ENCODE measurements around the gene TNFRSF8.

The TNFRSF8 gene

DNA sequence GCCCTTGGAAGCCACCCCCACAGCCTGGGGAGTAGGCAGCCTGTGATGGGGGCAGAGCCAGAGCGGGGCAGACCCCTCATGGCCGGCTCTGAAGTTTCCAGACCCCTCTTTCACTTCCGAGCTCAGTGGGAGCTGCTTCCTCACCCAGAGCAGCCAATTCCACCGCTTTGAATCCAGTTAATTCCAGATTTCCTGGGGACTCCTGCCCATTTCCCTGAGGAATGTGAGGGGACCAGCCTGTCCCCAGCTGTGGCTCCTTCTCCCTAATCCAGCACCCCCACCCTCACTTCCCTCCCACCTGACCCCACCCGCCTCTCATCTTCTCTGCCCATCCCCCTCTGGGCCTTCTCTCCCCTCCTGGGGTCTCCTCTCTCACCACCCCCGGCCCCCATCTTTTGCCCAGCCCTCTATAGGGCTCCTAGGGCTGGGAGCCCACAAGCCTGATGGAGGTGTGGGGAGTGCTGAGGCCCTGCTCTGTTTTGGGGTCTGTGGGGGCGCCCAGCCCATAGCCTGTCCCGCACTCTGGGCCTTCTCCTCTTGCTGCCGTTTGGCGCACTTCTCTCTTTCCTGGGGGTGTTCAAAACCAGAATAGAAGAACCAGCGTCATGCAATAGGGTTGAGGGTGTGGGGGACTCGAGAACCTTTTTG lies 77.5 kb downstream of the TNFRSF8 start:
- TF ChIP-seq, protein P1, sequence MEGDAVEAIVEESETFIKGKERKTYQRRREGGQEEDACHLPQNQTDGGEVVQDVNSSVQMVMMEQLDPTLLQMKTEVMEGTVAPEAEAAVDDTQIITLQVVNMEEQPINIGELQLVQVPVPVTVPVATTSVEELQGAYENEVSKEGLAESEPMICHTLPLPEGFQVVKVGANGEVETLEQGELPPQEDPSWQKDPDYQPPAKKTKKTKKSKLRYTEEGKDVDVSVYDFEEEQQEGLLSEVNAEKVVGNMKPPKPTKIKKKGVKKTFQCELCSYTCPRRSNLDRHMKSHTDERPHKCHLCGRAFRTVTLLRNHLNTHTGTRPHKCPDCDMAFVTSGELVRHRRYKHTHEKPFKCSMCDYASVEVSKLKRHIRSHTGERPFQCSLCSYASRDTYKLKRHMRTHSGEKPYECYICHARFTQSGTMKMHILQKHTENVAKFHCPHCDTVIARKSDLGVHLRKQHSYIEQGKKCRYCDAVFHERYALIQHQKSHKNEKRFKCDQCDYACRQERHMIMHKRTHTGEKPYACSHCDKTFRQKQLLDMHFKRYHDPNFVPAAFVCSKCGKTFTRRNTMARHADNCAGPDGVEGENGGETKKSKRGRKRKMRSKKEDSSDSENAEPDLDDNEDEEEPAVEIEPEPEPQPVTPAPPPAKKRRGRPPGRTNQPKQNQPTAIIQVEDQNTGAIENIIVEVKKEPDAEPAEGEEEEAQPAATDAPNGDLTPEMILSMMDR (IDR thresholded peaks at IDR 0.05; ENCODE audit: low read depth, low read length, missing control alignments), result no peak
- DNase-seq (ENCODE audit: low read depth), result no peak
- no peak overlapping the region for H3K4me3 ChIP-seq (ENCODE audit: low read depth, low read length)

GRCh38 chr1:12141163-12141850 lies 78.2 kb downstream of the TNFRSF8 start:
- H3K4me3 ChIP-seq (ENCODE audit: low read depth, low read length), result no peak overlapping the region
- TF ChIP-seq, protein P1 (IDR thresholded peaks at IDR 0.05; ENCODE audit: low read depth, low read length, missing control alignments), result no peak
- no peak for DNase-seq (ENCODE audit: low read depth)

- TF ChIP-seq, protein P1 (IDR thresholded peaks at IDR 0.05; ENCODE audit: low read depth, low read length, missing control alignments), result no peak
- H3K4me3 ChIP-seq (ENCODE audit: low read depth, low read length), result no peak overlapping the region
- DNase-seq (ENCODE audit: low read depth), result no peak
These were observed 79.2 kb downstream of the TNFRSF8 start for GRCh38 chr1:12142141-12142823.

- TF ChIP-seq, protein P1 (IDR thresholded peaks at IDR 0.05; ENCODE audit: low read depth, low read length, missing control alignments), result no peak
- no peak for DNase-seq (ENCODE audit: low read depth)
- no peak overlapping the region for H3K4me3 ChIP-seq (ENCODE audit: low read depth, low read length)
These were observed 80.0 kb downstream of the TNFRSF8 start for GRCh38 chr1:12142891-12143630.

GRCh38 chr1:12143631-12144155 lies 80.6 kb downstream of the TNFRSF8 start:
- TF ChIP-seq, protein P1 (IDR thresholded peaks at IDR 0.05; ENCODE audit: low read depth, low read length, missing control alignments), result no peak
- no peak overlapping the region for H3K4me3 ChIP-seq (ENCODE audit: low read depth, low read length)
- DNase-seq (ENCODE audit: low read depth), result no peak

DNA sequence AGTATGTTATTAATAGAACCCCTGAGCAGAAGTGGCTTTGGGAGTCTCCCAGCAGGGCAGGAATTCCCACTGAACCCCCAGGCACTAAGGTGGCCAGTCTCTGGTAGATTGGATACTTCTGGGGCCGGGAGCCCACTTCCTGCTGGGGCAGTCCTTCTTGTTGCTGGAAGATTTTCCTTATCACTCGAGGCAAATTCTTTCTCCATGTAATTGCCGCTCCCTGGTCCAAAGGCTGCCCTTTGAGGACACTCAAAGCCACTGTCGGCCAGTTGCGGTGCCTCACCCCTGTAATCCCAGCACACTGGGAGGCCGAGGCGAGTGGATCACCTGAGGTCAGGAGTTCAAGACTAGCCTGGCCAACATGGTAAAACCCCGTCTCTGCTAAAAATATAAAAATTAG lies 81.1 kb downstream of the TNFRSF8 start:
- TF ChIP-seq, protein P1 (IDR thresholded peaks at IDR 0.05; ENCODE audit: low read depth, low read length, missing control alignments), result no peak
- DNase-seq (ENCODE audit: low read depth), result no peak
- no peak overlapping the region for H3K4me3 ChIP-seq (ENCODE audit: low read depth, low read length)

Data from GM12864 (cell line).